MM.1S (cell line): ENCODE results near the gene CCDC192.

Experiments used
- EZH2 ChIP-seq: fragments of 300-600 bp; sonication (generic); optimal IDR thresholded peaks from 2 replicates; pipeline ENCODE3; 2017; ENCODE audit warnings: low read depth, mild to moderate bottlenecking, antibody characterized with exemption, low read length, mixed read lengths
- EZH2phosphoT487 ChIP-seq: fragments of 300-600 bp; sonication (generic); IDR thresholded peaks from 2 replicates; pipeline ENCODE4 v1.6.1; 2018; ENCODE audit warnings: antibody characterized with exemption, low read length
- TF ChIP-seq, protein P1 (sequence below): fragments of 300-600 bp; sonication (generic); IDR thresholded peaks from 2 replicates; pipeline ENCODE4 v1.5.1; 2016; ENCODE audit warnings: antibody characterized with exemption, low read length, mixed read lengths

DNA sequence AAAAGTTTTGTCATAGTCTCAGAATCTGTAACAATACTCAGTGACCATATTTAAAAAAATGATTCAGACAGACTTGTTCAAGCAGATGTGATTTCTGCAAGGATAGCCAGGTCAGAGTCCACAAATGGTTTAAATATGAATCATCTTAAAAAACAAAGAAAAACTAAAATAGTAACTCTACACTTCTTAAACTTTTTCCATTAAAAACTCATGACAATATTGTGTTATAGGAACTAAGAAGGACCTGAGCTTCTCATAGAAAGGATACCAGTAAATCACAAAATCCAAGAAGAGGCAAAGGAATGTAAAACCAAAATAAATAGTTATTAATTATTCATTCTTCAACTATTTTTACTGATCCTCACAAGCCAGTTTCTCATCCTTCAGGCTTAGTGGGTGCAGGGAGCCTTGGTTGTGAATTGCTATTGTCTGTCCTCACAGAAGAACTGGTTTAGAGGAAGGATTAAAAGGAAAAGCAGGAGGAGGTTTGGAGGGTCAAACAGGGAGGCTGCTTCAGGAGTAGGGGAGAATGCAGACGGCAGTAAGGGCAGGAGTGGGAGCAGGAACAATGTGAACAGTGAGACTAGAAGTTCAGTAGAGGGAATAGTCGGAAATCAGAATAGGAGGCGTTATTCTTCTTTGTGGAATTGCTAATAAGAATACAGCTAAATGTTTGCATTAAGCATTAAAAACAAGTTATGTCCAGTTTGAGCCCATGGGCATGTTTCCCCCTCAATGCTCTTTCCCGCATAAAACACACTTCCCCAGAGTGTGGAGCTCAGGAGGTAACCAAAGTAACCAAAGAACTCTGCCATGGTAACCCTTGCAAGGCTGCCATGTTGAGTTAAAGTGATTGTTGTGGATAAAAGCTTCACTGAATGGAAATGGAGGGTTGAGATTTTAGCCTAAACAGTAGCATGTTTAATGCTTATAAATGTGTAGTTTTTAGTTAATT lies 110.7 kb downstream of the CCDC192 start:
- TF ChIP-seq, protein P1, sequence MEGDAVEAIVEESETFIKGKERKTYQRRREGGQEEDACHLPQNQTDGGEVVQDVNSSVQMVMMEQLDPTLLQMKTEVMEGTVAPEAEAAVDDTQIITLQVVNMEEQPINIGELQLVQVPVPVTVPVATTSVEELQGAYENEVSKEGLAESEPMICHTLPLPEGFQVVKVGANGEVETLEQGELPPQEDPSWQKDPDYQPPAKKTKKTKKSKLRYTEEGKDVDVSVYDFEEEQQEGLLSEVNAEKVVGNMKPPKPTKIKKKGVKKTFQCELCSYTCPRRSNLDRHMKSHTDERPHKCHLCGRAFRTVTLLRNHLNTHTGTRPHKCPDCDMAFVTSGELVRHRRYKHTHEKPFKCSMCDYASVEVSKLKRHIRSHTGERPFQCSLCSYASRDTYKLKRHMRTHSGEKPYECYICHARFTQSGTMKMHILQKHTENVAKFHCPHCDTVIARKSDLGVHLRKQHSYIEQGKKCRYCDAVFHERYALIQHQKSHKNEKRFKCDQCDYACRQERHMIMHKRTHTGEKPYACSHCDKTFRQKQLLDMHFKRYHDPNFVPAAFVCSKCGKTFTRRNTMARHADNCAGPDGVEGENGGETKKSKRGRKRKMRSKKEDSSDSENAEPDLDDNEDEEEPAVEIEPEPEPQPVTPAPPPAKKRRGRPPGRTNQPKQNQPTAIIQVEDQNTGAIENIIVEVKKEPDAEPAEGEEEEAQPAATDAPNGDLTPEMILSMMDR: no peak
- no peak for TF ChIP-seq EZH2
- no peak for TF ChIP-seq EZH2phosphoT487
